ENCODE results near the gene METRN.
"Not testable (repeated sequence)": the region's sequence is repeated elsewhere in the genome, so short reads cannot be mapped to it uniquely, and the experiment has no call there.

The METRN gene

GRCh38 chr16:678209-678857 is 36.6 kb upstream of the METRN start:
- DNase-seq: no peak

GRCh38 chr16:678858-679813 is 35.8 kb upstream of the METRN start:
- DNase-seq: no peak

- peak; percentile 68 for DNase-seq
Observed at GRCh38 chr16:679814-680624, 34.9 kb upstream of the METRN start, which contains the start of gene STUB1. TSS of gene STUB1 (plus strand) at chr16:680410. CDS start at chr16:680526, 116 bp downstream.

GRCh38 chr16:680625-680945 is 34.3 kb upstream of the METRN start:
- DNase-seq: no peak

- no peak for DNase-seq
Observed at GRCh38 chr16:680967-681745, 33.8 kb upstream of the METRN start.

- DNase-seq: no peak
Observed at GRCh38 chr16:681746-682427, 33.0 kb upstream of the METRN start.

- DNase-seq: no peak
Observed at GRCh38 chr16:682493-683395, 32.2 kb upstream of the METRN start.

- no peak for DNase-seq
Observed at GRCh38 chr16:683396-684070, 31.4 kb upstream of the METRN start.

GRCh38 chr16:684071-684794 is 30.7 kb upstream of the METRN start, which contains the start of gene JMJD8:
TSS of gene JMJD8 (minus strand) at chr16:684334. CDS start at chr16:684319, 15 bp downstream.
- peak; percentile 98 for DNase-seq

- peak; percentile 96 for DNase-seq
Observed at GRCh38 chr16:684961-685696, 29.8 kb upstream of the METRN start.

- DNase-seq: peak; percentile 72
Observed at GRCh38 chr16:685967-686366, 29.0 kb upstream of the METRN start.

GRCh38 chr16:686459-687260 is 28.3 kb upstream of the METRN start:
- DNase-seq: no peak

GRCh38 chr16:687499-687898 is 27.4 kb upstream of the METRN start:
- no peak for DNase-seq

GRCh38 chr16:689175-689897 is 25.6 kb upstream of the METRN start:
- no peak for DNase-seq

GRCh38 chr16:691242-691641 is 23.7 kb upstream of the METRN start:
- not testable (repeated sequence) for DNase-seq

GRCh38 chr16:692356-693108 is 22.4 kb upstream of the METRN start:
- DNase-seq: no peak

All from COR-L47 (cell line).